Measurements from ENCODE around the gene PACC1.
A peak's percentile ranks its signal among the peaks of the same experiment; 100 is the strongest.

Gene PACC1

DNA sequence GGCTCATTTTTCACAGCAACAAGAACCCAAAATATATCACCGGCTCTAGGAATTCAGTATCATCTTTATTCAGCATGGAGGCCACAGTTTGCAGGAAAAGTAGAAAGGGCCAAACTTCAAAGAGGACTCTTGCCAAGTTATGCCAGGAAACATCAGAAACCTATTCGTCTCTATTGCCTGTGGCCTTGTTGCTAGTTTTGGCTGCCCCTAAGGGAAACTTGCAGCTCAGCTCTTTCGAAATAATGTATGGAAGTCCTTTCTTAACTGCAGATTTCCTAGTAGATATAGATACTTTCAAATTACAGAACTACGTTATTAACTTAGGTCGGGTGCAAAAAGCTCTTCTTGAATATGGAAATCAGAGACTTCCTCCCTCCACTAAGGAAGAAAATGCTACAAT, 13.8 kb upstream of the PACC1 start:
- Histone ChIP-seq H3K9me3 (ENCODE audit: control insufficient read depth in 2 of 2, low read length in 2 of 2) (no peaks in the 10 kb centered on the region), H3K27ac (ENCODE audit: low read depth in 2 of 2, low read length in 2 of 2) (no peak overlapping the region), H3K36me3 (ENCODE audit: control insufficient read depth in 2 of 2, insufficient read depth in 2 of 2, low read length in 2 of 2) (no peaks in the 10 kb centered on the region), H3K27me3 (ENCODE audit: control insufficient read depth in 2 of 2, insufficient read depth in 2 of 2, low read length in 2 of 2) (no peaks in the 10 kb centered on the region), H3K9ac (ENCODE audit: low read depth in 1 of 2, low read length in 2 of 2) (no peak overlapping the region), H3K4me3 (ENCODE audit: low read length in 2 of 2) (no peak overlapping the region), H3K4me1 (ENCODE audit: control insufficient read depth in 2 of 2, insufficient read depth in 2 of 2, low read length in 2 of 2) (peaks cover 9 to 19% of the 10 kb centered on the region in 2 donors)

DNA sequence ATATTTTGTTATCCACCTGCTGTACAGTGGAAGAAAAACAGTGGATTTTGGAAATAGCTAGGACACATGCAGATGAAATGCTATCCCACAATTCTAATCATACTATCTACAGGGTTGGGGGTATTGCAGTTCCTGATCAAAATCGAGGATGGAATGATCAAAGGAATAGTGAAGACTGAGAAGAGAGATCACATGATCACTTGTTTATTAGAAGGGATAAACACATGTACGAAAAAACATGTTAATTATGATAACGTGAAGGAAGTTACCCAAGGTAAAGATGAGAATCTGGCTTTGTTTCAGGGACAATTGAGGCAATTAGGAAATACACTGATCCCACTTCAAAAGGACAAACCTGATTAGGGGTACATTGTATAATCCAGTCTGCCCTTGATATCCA, 9.2 kb upstream of the PACC1 start:
- Histone ChIP-seq H3K4me1 (ENCODE audit: control insufficient read depth in 2 of 2, insufficient read depth in 2 of 2, low read length in 2 of 2) (no peaks in the 10 kb centered on the region), H3K4me3 (ENCODE audit: low read length in 2 of 2) (no peak overlapping the region), H3K9me3 (ENCODE audit: control insufficient read depth in 2 of 2, low read length in 2 of 2) (no peaks in the 10 kb centered on the region), H3K27ac (ENCODE audit: low read depth in 2 of 2, low read length in 2 of 2) (no peak overlapping the region), H3K27me3 (ENCODE audit: control insufficient read depth in 2 of 2, insufficient read depth in 2 of 2, low read length in 2 of 2) (no peaks in the 10 kb centered on the region), H3K9ac (ENCODE audit: low read depth in 1 of 2, low read length in 2 of 2) (no peak overlapping the region), H3K36me3 (ENCODE audit: control insufficient read depth in 2 of 2, insufficient read depth in 2 of 2, low read length in 2 of 2) (no peaks in the 10 kb centered on the region)

DNA sequence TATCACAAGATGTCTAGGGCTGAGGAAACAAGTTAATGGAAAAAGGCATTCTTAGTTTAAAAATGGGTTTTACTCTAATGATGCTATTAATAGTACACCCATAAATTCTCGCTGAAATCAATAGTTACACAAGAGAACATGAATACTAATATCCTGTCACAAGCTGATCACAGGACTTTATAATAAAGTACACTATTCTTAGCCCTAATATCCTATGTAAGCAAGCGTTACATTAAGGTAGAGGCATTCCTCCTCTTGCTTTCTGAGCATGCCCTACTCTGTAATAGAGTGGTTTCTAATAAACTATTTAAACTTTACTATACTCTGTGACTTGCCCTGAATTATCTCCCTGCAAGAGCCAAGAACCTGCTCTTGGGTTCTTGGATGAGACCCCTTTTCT, 6.5 kb upstream of the PACC1 start:
- no peaks in the 10 kb centered on the region for H3K9me3 ChIP-seq (ENCODE audit: control insufficient read depth in 2 of 2, low read length in 2 of 2)

DNA sequence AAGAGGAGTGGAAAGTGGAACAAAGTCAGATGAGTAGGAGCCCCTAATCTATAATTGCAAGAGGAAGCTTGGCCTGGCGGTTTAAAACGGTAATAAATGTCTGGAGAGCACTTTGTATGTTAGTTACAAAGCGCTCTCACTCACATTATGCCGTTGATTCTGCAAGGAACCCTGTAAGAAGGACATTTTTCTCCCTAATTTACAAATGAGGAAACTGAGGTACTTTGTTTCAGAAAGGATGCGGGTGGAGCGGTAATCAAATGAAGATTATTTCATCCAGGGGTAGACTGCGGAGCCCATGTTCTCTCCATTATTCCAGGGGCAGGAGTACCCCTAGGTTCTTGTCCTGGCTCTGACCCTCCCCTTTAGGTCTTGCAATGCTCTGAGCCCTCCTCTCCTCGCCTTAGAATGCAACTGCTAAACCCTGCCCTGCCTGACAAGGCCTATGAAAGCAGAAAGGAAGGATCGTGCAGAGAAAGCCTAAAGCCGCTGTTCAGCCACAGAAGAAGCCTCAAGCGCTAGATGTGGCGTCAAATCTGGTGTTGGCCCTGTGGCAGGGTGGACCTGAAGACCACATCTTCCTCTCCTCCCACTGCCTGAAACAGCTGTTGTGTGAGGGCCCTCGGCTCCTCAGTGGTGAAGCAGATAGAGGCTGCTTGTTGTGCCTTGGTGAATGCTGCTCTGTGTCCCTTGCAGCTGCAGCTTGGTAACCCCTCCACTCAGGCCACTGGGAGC, 588 bp upstream of the PACC1 start:
- Histone ChIP-seq H3K9me3 (ENCODE audit: control insufficient read depth in 2 of 2, low read length in 2 of 2) (no peaks in the 10 kb centered on the region), H3K4me1 (ENCODE audit: control insufficient read depth in 2 of 2, insufficient read depth in 2 of 2, low read length in 2 of 2) (peaks cover 6% of the 10 kb centered on the region in 2 donors), H3K27ac (ENCODE audit: low read depth in 2 of 2, low read length in 2 of 2) (peak overlapping the region; percentile 23 to 65), H3K9ac (ENCODE audit: low read depth in 1 of 2, low read length in 2 of 2) (peak overlapping the region in 1 of 2 donors; percentile 68), H3K27me3 (ENCODE audit: control insufficient read depth in 2 of 2, insufficient read depth in 2 of 2, low read length in 2 of 2) (no peaks in the 10 kb centered on the region), H3K36me3 (ENCODE audit: control insufficient read depth in 2 of 2, insufficient read depth in 2 of 2, low read length in 2 of 2) (peaks cover 2 to 4% of the 10 kb centered on the region in 2 donors), H3K4me3 (ENCODE audit: low read length in 2 of 2) (peak overlapping the region; percentile 84 to 92)

More for the DNA sequence above, 6.5 kb upstream of the PACC1 start:
- no peak overlapping the region for H3K9ac ChIP-seq (ENCODE audit: low read depth in 1 of 2, low read length in 2 of 2)
- H3K27me3 ChIP-seq (ENCODE audit: control insufficient read depth in 2 of 2, insufficient read depth in 2 of 2, low read length in 2 of 2), result no peaks in the 10 kb centered on the region
- H3K4me1 ChIP-seq (ENCODE audit: control insufficient read depth in 2 of 2, insufficient read depth in 2 of 2, low read length in 2 of 2), result no peaks in the 10 kb centered on the region
- H3K27ac ChIP-seq (ENCODE audit: low read depth in 2 of 2, low read length in 2 of 2), result no peak overlapping the region
- no peaks in the 10 kb centered on the region for H3K36me3 ChIP-seq (ENCODE audit: control insufficient read depth in 2 of 2, insufficient read depth in 2 of 2, low read length in 2 of 2)
- H3K4me3 ChIP-seq (ENCODE audit: low read length in 2 of 2), result no peak overlapping the region

DNA sequence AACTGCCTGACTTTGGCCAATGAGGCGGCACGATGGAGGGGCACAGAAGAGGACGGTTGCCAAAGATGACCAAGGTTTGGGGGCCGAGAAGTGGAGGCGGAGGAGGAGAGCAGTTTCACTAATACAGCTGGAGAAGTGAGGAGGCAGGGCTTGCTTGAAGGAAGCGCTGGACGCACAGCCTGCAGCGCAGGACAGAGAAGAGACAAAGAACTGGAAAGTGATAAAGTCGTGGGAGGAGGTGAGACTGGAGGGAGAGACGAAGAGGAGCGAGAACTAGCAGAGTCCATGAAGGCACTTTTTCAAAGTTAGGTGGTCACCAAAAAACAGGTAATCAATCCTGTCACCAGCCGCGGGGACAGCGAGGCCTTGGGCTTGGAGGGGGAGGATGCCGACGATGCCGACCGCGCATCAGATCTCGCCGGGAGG, 771 bp downstream of the PACC1 start:
- Histone ChIP-seq H3K27ac (ENCODE audit: low read depth in 2 of 2, low read length in 2 of 2) (peak overlapping the region in 1 of 2 donors; percentile 65), H3K27me3 (ENCODE audit: control insufficient read depth in 2 of 2, insufficient read depth in 2 of 2, low read length in 2 of 2) (no peaks in the 10 kb centered on the region), H3K9ac (ENCODE audit: low read depth in 1 of 2, low read length in 2 of 2) (peak overlapping the region; percentile 56 to 68), H3K9me3 (ENCODE audit: control insufficient read depth in 2 of 2, low read length in 2 of 2) (no peaks in the 10 kb centered on the region), H3K36me3 (ENCODE audit: control insufficient read depth in 2 of 2, insufficient read depth in 2 of 2, low read length in 2 of 2) (peaks cover 9 to 16% of the 10 kb centered on the region in 2 donors), H3K4me3 (ENCODE audit: low read length in 2 of 2) (peak overlapping the region; percentile 84 to 92), H3K4me1 (ENCODE audit: control insufficient read depth in 2 of 2, insufficient read depth in 2 of 2, low read length in 2 of 2) (peaks cover 6% of the 10 kb centered on the region in 2 donors)

DNA sequence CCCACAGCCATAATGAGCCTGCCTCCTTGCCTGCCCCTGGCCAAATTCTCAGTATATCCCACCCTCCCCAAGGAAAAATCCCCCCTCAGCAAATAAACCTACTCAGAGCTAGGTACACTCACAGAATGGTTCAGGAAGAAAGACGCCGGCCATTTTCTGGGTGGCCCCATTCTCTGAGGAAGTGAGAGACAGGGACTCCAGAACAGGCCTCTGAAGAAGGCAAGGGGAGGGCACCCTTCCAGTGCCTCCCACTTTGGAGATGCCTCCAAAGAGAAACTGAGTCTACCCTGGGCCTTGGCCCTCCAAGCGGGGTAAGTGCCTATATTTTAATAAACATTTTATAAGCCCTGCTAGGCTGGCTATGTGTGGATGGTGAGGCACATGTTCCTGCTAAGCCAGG, 2.3 kb downstream of the PACC1 start:
- peaks cover 6% of the 10 kb centered on the region in 2 donors for H3K4me1 ChIP-seq (ENCODE audit: control insufficient read depth in 2 of 2, insufficient read depth in 2 of 2, low read length in 2 of 2)
- no peak overlapping the region for H3K9ac ChIP-seq (ENCODE audit: low read depth in 1 of 2, low read length in 2 of 2)
- H3K27ac ChIP-seq (ENCODE audit: low read depth in 2 of 2, low read length in 2 of 2), result no peak overlapping the region

DNA sequence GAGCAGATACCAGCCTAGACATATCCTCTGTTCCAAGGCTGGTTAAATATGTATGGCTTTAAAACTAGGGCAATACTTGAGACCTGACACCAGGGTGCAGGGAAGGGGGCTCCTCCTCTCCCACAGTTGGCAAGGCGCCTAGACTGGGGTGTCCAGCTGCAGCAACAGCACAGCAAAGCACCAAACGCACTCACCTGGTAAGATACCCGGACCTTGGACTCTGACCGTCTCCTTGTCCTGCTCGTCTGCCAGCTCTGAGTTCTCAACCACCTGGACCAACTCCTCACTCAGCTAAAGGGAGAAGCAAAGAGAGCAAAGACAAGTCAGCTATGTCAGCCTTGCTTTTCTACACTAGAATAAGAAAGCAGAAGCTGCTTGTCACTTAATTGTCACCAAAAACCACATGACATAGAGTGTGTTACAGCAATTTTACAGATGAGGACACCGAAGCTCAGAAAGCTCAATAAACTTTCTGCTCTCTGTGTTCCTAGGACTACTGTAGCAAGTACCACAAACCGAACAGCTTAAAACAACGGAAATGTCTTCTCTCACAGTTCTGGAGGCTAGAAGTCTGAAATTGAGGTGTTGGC, 4.4 kb downstream of the PACC1 start:
- Histone ChIP-seq H3K27me3 (ENCODE audit: control insufficient read depth in 2 of 2, insufficient read depth in 2 of 2, low read length in 2 of 2) (no peaks in the 10 kb centered on the region), H3K9me3 (ENCODE audit: control insufficient read depth in 2 of 2, low read length in 2 of 2) (no peaks in the 10 kb centered on the region), H3K4me3 (ENCODE audit: low read length in 2 of 2) (no peak overlapping the region), H3K9ac (ENCODE audit: low read depth in 1 of 2, low read length in 2 of 2) (no peak overlapping the region), H3K27ac (ENCODE audit: low read depth in 2 of 2, low read length in 2 of 2) (no peak overlapping the region), H3K36me3 (ENCODE audit: control insufficient read depth in 2 of 2, insufficient read depth in 2 of 2, low read length in 2 of 2) (peaks cover 9 to 22% of the 10 kb centered on the region in 2 donors), H3K4me1 (ENCODE audit: control insufficient read depth in 2 of 2, insufficient read depth in 2 of 2, low read length in 2 of 2) (peaks cover 6% of the 10 kb centered on the region in 2 donors)

More for the DNA sequence above, 2.3 kb downstream of the PACC1 start:
- Histone ChIP-seq H3K9me3 (ENCODE audit: control insufficient read depth in 2 of 2, low read length in 2 of 2) (no peaks in the 10 kb centered on the region), H3K36me3 (ENCODE audit: control insufficient read depth in 2 of 2, insufficient read depth in 2 of 2, low read length in 2 of 2) (peaks cover 9 to 16% of the 10 kb centered on the region in 2 donors), H3K4me3 (ENCODE audit: low read length in 2 of 2) (no peak overlapping the region), H3K27me3 (ENCODE audit: control insufficient read depth in 2 of 2, insufficient read depth in 2 of 2, low read length in 2 of 2) (no peaks in the 10 kb centered on the region)

DNA sequence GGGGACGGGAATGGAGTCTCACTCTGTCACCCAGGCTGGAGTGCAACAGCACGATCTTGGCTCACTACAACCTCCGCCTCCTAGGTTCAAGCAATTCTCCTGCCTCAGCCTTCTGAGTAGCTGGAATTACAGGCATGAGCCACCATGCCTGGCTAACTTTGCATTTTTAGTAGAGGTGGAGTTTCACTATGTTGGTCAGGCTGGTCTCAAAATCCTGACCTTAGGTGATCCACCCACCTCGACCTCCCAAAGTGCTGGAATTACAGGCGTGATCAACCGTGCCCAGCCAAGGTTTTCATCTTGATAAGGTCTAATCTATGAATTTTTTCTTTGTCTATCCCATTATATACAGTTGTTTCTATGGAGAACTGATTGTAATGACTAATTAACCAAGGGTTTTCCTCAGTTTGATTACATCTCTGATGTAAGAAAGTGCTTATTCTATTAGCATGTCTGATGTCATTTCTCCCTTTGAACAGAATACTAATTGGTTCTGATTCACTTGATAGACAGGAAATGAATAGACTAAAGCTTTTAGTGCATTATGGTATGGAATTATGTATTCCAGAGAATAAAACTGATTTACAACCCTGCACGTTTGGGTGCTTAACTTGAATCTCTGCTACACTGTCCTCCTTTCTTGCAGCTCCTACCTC, 11.9 kb downstream of the PACC1 start:
- no peaks in the 10 kb centered on the region for H3K27me3 ChIP-seq (ENCODE audit: control insufficient read depth in 2 of 2, insufficient read depth in 2 of 2, low read length in 2 of 2)
- no peak overlapping the region for H3K27ac ChIP-seq (ENCODE audit: low read depth in 2 of 2, low read length in 2 of 2)
- H3K4me1 ChIP-seq (ENCODE audit: control insufficient read depth in 2 of 2, insufficient read depth in 2 of 2, low read length in 2 of 2), result no peaks in the 10 kb centered on the region
- no peaks in the 10 kb centered on the region for H3K9me3 ChIP-seq (ENCODE audit: control insufficient read depth in 2 of 2, low read length in 2 of 2)
- no peak overlapping the region for H3K4me3 ChIP-seq (ENCODE audit: low read length in 2 of 2)
- peaks cover 0 to 9% of the 10 kb centered on the region in 2 donors for H3K36me3 ChIP-seq (ENCODE audit: control insufficient read depth in 2 of 2, insufficient read depth in 2 of 2, low read length in 2 of 2)
- no peak overlapping the region for H3K9ac ChIP-seq (ENCODE audit: low read depth in 1 of 2, low read length in 2 of 2)

DNA sequence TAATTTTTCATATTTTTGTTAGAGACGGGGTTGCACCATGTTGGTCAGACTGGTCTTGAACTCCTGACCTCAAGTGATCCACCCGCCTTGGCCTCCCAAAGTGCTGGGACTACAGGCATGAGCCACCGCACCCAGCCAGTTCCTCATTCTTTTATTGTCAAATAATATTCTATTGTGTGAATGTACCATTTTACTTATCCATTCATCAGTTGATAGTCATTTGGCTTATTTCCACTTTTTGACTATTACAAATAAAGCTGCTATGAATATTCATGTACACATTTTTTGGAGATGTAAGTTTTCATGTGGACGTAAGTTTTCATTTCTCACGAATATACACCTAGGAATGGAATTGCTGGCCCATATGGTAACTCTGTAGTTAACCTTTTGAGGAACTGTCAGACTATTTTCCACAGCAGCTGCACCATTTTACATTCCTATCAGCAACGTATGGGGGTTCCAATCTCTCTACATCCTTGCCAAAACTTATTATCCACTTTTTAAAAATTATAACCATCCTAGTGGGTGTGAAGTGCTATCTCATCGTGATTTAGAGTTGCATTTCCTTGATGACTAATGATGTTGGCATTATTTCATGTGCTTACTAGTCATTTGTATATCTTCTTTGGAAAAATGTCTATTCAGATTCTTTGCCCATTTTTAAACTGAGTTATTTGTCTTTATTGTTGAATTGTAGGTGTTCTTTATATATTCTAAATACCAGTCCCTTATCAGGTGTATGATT, 12.7 kb downstream of the PACC1 start:
- Histone ChIP-seq H3K4me1 (ENCODE audit: control insufficient read depth in 2 of 2, insufficient read depth in 2 of 2, low read length in 2 of 2) (no peaks in the 10 kb centered on the region), H3K27me3 (ENCODE audit: control insufficient read depth in 2 of 2, insufficient read depth in 2 of 2, low read length in 2 of 2) (no peaks in the 10 kb centered on the region), H3K36me3 (ENCODE audit: control insufficient read depth in 2 of 2, insufficient read depth in 2 of 2, low read length in 2 of 2) (peaks cover 0 to 7% of the 10 kb centered on the region in 2 donors), H3K27ac (ENCODE audit: low read depth in 2 of 2, low read length in 2 of 2) (no peak overlapping the region), H3K4me3 (ENCODE audit: low read length in 2 of 2) (no peak overlapping the region), H3K9ac (ENCODE audit: low read depth in 1 of 2, low read length in 2 of 2) (no peak overlapping the region), H3K9me3 (ENCODE audit: control insufficient read depth in 2 of 2, low read length in 2 of 2) (no peaks in the 10 kb centered on the region)

Measured in mucosa of rectum (tissue), 2 donors.